Daoy (cell line): ENCODE measurements around the gene SLC13A1. TPM values are rescaled to one million over a fixed set of nuclear protein-coding genes. Genes with fewer than 3 reads are reported as not detected.

Experiments
- DNase-seq: peaks from one replicate; pipeline ENCODE4 v3.0.0-alpha.2; 2015; ENCODE audit warnings: low read depth
- total RNA-seq: library from RNA; depleted of rRNA; stranded (reverse); fragments of >200 nt; shearing (Covaris generic); gene quantifications from 2 replicates; pipeline ENCODE4 v1.2.3, GENCODE V29; 2014

SLC13A1 gene
- total RNA-seq, 1 experiment from 2014 or later = not detected

DNA sequence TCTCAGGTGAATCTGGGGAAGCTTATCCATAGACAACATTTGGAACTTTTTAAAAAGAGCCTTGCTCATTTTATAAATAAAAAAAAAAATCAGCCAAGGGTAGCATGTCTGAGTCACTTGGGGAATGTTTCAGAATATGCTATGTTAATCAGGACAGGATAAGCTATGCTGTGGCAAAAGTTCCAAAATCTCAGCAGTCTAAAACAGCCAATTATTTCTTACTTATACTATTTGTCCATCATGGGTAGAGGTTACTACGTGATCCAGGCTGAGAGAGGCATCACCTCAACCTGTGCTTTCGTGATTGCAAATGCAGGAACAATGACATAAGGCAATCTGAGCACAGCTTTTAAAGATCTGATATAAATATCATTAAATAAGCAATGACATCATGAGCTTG is 6.5 kb downstream of the SLC13A1 start:
- DNase-seq = no peak

DNA sequence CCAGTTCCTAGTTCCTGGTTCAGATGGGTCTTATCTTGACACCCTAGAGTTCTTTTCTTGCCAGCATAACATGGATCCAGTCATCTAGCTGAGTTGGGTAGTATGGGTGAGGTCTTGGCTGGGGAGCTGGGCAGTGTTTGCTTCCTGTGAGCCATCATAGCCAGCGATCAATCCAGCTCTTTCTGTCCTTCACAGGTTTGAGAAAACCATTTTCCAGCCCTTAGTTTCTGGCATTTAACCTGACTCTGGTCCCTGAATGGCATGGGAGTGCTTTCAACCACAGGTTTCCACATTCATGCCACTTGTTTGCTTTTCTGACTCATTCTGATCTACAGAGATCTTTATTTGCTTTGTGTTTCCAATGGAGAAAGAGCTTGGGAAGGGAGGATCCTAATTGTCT is 8.6 kb downstream of the SLC13A1 start:
- DNase-seq = peak; percentile 36

- no peak for DNase-seq
Measured at GRCh38 chr7:123190109-123190831, 9.5 kb downstream of the SLC13A1 start.

GRCh38 chr7:123185756-123186155 is 14.0 kb downstream of the SLC13A1 start:
- DNase-seq = no peak

- DNase-seq = no peak
Measured at GRCh38 chr7:123184271-123184670, 15.5 kb downstream of the SLC13A1 start.

DNA sequence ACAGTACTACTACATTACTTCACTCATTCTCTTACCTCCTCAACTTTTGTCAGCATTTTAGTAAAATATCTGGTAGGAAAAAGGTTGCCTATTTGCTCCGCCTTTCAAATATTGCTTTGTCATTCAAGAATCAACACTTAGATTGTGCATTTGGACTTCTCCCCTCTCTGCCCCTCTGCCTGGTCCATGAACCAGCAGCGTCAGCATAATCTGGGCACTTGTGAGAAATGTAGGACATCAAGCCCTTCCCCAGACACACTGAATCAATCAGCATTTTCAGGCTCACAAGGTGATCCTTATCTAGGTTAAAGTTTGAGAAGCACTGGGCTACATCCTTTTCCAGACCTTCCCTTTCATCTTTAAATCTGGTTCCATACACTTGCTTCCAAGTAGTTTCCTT is 16.3 kb downstream of the SLC13A1 start:
- no peak for DNase-seq

GRCh38 chr7:123177442-123177841 is 22.3 kb downstream of the SLC13A1 start:
- DNase-seq = no peak

DNA sequence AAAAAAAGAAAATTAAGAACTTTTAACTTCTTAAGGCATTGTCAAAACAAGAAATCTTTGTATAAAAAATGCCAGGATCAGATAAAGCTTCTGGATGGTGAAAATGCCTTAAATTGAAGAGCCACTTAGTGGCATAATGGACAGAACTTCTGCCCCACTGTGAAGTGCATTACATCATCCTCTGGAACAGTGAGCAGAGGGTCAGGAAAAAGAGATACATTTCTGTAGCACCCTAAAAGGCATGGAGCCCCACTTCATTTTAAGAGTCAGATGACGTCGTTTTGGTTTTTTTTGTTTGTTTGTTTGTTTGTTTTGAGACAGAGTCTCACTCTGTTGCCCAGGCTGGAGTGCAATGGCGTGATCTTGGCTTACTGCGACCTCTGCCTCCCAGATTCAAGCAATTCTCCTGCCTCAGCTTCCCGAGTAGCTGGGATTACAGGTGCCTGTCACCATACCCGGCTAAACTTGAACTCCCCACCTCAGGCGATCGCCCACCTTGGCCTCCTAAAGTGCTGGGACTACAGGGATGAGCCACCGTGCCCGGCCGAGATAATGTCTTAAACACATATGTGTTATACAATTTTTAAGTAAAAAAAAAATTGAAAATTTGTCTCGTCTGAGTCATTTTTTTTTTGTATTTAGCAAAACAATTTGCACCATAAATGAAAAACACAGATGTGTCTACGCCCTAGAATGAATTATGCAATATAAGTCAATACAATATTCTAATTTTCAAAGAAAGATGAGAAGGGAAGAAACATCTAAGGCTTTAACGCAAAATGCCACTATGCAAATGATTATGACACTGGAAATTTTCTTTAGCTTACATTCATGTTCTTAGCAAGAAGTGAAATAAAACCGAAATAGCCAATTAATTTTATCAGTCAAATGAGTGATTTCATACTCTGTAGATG is 29.2 kb downstream of the SLC13A1 start:
- DNase-seq = no peak

DNA sequence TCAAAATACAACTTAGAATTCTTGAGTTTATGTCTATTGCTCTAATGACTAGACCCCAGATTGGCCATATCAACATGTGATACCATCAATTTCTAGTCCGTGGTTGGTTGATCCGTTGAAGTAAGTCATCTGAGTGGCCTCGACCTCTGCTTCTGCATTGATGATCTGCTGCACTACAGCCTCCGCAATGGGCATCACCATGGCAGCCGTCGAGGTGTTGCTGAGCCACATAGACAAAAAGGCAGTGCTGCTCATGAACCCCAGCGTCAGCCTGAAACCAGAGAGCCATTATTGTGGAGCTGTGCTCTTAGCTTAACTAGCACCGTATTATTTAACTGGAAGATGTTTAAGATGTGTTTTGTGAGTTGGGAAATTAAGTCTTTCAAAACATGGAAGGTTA is 30.7 kb downstream of the SLC13A1 start:
- no peak for DNase-seq

DNA sequence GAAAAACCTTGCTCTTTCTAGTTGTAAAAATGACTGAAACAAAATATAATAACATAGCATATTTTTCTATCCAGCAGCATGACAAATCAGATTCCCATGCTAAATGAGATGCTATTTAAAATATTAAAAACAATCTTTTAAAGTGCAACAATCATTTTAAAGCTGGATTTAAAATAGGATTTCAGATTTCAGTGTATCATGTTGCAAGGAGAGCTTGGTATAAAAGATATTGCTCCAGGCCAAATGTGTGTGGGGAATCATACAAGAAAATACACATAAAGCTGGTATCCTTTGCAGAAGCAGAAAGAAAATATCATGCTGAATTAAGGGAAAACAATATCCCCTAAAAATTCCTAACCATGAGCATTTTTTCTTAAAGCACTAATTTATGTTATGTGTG is 42.2 kb downstream of the SLC13A1 start:
- DNase-seq = no peak

DNA sequence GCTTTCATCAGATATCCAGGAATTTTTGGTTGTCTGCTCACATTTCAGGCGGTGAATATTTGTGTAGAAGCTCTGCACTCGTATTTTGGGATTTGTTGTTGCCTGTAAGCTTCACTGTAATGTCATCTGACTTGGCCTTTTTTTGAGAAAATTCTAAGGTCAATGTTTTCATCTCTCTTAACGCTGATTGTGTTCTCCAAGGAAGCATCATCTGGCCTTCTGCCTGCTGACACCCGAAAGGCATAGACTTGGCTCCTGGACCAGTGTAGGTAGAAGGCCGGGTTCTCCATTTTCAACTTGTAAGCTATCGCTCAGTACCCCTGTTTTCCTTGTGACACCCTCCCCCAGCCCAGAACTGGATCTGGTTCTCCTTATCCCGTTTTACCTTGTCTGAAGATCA is 44.2 kb downstream of the SLC13A1 start:
- no peak for DNase-seq

DNA sequence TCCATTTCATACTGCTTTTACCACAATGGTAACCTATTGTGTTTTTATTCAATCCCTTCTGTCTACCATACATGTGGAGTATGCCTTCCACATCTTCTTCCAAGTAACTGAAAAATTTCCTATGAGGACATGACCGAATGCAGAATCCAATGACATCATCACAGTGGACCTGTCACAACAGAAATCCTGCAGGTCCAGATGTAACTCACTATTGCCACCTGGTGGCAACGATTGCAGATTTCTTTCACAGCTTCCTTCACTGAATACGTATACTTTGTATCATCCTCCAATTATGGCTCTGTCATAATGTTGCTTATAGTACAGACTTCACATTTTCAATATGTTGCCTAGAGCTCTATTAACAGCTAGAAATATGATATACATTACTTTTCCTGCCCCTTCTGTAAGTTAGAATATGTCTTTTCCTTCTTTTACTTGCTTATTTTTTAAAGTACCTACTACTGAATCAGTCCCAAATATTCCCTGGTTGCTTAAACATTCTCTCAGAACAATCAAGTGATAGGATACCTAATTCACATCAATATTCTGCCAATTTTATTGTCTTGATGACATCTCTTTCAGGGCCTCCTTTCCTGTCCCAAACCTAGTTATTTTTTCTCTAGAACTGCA is 45.4 kb downstream of the SLC13A1 start:
- DNase-seq = peak; percentile 81

DNA sequence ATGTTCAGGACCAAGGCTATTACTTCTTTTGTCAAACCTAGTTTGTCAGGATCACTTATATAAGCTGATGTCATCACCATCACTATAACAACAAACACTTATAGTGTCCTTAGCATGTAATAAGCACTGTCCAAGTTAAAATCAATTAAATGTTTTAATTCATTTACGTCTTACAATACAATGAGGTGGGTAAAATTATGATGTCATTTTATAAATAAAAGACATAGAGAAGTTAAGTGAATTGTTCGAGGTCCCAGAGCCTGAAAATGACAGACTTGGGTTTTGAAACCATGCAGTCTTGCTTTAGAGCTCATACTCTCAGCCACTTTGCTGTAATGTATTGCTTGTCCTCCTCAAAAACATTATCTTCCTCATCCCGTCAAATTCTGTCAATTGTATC is 48.3 kb downstream of the SLC13A1 start:
- DNase-seq = no peak

DNA sequence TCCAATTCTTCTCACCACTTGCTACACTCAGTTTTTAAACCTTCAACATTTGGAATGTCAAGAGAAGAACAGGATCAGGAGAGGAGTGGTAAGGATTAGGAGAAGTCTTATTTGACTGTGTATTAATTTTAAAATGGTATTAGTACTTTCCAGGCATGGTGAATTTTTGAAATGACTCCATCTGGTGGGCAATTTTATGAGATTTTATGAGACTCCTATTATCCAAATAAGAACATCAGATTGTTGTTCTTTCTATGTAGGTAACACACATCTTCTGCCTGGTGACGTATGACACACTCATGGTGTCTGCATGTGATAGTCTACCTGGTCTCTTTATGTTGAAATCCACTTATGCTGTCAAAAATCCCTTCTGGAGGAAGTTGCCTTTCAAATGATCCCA is 51.0 kb downstream of the SLC13A1 start:
- DNase-seq = no peak

DNA sequence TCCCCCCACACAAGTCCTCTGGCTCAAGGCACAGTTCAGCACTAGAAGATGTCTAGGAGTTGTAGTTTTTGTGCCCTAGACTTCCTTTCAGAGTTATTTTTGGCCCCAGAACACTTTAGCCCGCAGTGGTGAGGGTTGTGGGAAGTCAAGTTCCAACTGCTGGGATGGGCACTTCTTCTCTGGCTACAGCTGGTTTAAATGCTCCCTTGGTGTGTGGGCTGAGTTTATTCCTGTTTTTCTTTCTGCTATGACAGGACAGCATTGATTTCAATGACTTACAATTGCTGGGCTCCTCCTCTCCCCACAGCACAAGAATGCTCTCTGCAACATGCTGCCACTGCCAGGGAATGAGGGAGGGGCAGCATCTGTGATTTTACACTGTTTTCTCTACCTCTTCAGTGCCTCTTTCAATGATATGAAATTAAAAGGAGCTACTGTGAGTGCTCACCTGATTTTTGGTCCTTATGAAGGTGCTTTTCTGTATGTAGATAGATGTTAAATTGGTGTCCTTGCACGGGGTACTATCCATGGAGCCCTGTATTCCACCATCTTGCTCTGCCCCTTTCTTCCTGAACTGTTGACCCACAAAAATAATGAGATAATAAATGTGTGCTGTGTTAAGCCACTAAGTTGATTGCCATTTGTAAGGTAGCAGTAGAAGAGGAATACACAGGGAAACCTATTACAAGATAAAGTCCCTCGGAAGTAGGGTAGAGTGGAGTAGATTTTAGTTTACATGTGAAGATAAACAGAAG is 56.3 kb downstream of the SLC13A1 start:
- no peak for DNase-seq

DNA sequence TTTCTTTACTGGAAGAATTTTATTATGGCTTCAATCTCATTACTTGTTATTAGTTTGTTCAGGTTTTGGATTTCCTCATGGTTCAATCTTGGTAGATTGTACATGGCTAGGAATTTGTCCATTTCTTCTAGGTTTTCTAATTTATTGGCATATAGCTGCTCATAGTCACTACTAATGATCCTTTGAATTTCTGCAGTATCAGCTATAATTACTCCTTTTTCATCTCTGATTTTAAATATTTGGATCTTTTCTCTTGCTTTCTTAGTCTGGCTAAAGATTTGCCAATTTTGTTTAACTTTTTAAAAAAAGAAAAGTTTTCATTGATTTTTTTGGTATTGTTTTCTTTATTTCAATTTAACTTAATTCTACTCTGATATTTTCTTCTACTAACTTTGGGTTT is 59.2 kb downstream of the SLC13A1 start:
- no peak for DNase-seq

GRCh38 chr7:123135960-123136359 is 63.8 kb downstream of the SLC13A1 start:
- no peak for DNase-seq

GRCh38 chr7:123133924-123134323 is 65.8 kb downstream of the SLC13A1 start:
- no peak for DNase-seq

DNA sequence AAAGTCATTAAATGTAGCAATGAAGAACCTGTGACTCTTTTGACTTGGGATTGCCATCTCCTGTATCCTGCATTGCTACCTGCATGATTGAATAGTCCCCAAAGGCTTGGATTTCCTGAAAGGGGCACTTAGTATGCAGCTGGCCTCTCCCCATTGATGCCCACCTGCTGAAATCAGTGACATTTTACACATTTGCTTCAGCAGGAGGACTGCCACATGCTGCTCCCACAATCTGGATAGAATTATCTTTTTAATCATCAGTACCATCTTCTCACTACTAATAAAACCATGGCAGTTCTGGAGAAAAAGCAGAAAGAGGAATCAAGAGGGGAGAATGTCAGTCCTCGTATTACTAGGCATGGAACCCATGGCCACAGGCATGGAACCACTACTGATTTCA is 67.8 kb downstream of the SLC13A1 start:
- DNase-seq = no peak

DNA sequence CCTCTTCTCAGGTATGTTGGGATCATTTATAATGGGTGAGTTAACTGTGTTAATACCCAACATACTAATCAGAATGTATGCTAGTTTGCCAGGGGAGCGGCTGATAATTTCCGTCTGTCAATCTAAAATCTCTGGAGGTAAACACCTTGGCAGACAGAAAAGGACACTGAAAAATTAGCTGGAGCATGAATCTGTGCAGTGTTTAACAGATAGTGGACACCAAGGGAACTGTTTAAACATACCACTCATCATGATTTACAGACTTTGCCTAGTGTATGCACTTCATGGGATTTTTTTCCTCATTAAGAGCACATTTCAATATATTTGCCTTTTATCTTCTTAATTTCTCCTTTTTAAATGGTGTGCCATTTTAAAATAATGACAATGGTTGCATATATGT is 68.2 kb downstream of the SLC13A1 start:
- DNase-seq = no peak

DNA sequence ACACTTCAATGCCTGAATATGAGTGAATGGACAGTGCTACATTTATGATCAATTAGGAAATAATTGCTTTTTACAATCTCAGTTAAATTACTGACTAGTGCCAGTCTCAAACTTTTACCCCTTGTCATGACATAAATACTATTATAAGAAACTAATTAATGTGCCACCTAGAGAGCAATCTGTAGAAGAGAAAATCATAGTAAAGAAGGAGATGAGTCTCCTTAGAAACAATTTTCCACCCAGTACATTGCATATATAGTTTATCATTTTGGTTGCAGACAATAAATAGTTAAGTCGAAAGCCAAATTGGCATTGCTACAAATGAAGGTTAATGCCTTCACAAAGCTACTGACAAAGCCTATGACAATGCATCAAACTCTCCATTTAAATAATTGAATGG is 68.6 kb downstream of the SLC13A1 start:
- no peak for DNase-seq

- no peak for DNase-seq
Measured at GRCh38 chr7:123126691-123127090, 73.1 kb downstream of the SLC13A1 start.
